ENCODE data around the gene STK16.
"Not testable (repeated sequence)": the region's sequence is repeated elsewhere in the genome, so short reads cannot be mapped to it uniquely, and the experiment has no call there.

STK16 gene

DNA sequence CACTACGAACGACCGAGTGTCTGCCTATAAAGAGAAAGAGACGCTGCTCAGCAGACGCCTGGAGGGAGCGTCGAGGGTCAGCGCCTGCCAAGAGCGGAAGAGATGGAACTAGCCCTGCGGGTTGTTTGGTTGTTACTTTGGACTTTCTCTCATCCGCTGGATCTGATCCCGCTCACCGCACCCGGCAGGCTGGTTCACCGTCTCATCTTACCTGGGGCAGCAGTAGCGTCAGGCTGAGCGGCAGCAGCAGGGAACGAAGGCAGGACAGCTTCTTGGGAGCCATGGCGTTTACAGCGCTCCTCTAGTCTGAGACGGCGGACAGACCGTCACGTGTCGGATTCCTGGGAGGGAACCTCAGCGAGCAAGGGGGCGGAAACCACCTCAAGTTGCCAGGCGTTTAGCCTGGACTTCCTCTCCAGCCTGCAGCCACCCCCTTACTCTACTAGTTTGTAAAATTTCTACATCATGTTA lies 2.0 kb upstream of the STK16 start:
- DNase-seq (ENCODE audit: low read depth in 2 of 2): no peak

DNA sequence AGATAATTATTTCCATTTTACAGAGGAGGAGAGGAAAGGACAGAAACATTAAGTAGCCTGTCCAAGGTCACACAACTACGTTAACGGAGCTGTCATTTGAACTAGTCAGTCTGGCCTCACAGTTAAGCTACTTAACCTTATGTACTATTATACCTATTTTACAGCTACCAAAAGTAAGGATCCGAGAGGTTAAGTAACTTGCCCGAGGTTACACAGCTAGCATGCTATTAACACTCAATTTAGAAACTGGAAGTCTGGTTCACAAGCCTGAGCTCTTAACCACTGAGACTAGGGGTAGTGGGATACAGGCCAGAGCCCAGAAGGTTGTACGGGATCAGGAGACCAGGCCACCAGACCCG lies 511 bp upstream of the STK16 start:
- DNase-seq (ENCODE audit: low read depth in 2 of 2): no peak

DNA sequence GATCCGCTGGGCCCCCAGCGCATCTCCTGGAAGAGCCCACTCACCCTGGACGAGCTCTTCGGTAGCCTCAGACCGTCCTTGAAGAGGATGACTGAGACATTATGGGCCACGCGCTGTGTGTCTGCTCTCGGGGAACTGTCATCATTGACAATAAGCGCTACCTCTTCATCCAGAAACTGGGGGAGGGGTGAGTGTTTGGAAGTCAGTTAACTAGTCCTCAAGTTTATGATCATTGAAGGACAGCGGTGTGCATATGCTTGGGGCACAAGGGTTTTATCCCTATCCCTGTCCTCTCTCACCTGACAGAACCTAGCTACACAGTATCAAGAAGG lies 586 bp downstream of the STK16 start:
- DNase-seq (ENCODE audit: low read depth in 2 of 2): no peak

DNA sequence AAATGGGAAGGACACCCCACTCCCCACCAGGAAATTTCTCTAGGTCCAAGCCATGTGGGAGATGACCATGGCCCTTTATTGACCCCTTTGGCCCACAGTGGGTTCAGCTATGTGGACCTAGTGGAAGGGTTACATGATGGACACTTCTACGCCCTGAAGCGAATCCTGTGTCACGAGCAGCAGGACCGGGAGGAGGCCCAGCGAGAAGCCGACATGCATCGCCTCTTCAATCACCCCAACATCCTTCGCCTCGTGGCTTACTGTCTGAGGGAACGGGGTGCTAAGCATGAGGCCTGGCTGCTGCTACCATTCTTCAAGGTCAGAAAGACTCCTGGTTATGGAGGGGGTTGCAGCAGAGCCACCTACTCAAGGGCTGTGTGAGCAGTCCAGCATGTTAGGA lies 1.3 kb downstream of the STK16 start:
- no peak for DNase-seq (ENCODE audit: low read depth in 2 of 2)

DNA sequence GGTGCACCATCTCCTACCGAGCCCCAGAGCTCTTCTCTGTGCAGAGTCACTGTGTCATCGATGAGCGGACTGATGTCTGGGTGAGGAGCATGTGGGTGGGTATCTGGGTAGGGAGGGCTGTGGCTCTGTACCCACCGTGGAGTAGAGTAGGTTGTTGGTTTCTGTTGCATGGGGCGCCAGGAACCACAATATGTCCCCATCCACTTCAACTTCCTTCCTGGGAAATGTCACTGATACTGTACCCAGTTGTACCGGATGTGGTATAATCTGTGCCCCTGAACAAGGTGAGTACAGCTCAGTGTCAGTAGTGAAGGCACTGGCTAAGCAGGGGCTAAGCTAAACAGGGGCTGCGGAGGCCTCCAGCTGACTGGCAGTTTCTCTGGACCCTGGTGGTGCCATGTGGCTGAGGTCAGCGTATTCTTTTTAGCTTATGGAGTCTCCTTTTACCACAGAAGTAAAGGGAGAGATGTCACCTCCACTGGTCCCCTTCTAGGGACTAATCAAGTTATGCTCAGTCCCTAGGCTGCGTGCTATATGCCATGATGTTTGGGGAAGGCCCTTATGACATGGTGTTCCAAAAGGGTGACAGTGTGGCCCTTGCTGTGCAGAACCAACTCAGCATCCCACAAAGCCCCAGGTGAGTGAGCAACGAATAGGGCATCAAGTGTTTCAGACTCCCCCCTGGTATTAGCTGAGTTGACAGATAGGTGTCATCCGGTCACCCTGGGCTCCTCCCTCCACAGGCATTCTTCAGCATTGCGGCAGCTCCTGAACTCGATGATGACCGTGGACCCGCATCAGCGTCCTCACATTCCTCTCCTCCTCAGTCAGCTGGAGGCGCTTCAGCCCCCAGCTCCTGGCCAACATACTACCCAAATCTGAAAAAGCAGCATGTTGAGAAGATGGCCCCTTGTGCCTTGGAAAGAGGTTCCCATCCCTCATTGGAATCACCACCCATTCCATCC lies 2.7 kb downstream of the STK16 start:
- DNase-seq (ENCODE audit: low read depth in 2 of 2): peak in 1 of 2 donors; percentile 72

DNA sequence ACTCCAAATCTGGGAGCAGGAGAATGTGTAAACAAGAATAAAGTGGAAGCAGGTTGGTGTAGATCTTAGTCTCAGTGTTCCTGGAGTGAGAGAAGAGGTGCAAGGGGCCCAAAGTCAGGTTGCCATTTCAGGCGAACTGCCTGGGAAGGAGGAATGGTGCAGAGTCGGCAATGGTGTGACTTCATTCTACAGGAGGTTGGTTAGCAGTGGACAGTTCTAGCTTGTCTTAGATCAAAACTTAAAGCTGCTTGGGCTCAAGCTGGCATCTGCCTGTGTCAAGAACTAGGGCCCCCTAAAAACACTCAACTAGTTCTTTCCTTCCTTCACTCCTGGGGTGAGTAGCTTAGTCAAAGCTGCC lies 3.5 kb downstream of the STK16 start:
- no peak for DNase-seq (ENCODE audit: low read depth in 2 of 2)

DNA sequence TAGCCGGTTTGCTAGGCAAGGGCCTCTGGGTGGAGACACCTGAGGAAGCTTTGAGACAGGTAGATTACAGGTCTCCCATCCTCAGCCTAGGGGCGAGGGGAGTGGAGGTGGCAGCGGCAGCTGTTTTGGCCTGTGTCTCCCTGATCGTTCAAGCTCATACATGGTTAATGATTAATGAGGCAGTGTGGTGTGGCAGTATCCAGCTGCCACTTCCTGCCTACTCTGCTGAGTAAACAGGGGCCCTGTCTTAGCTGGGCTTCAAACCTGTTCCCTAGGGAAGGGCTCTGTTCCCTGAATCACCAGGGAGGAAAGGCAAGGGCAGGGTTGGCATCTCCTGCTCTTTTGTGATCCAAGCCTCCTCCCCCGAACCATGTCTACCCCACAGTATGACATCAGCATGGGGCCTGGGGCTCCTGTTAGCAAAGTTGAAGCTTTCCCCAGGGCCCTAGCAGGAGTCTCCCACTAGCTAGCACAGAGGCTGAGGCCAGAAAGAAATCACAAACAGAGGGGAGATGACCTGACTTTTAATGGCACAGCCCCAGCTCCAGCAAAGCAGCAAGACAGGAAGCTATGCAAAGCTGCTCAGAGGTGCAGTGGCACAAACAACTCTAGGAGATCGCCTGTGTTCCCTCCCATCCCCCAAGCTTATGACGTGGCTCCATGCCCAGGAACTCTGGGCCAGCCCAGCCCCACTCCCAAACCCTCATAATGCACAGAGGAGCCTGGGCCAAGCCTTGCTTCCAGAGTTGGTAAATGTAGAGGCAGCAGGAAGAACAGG lies 4.1 kb downstream of the STK16 start:
- DNase-seq (ENCODE audit: low read depth in 2 of 2): no peak

DNA sequence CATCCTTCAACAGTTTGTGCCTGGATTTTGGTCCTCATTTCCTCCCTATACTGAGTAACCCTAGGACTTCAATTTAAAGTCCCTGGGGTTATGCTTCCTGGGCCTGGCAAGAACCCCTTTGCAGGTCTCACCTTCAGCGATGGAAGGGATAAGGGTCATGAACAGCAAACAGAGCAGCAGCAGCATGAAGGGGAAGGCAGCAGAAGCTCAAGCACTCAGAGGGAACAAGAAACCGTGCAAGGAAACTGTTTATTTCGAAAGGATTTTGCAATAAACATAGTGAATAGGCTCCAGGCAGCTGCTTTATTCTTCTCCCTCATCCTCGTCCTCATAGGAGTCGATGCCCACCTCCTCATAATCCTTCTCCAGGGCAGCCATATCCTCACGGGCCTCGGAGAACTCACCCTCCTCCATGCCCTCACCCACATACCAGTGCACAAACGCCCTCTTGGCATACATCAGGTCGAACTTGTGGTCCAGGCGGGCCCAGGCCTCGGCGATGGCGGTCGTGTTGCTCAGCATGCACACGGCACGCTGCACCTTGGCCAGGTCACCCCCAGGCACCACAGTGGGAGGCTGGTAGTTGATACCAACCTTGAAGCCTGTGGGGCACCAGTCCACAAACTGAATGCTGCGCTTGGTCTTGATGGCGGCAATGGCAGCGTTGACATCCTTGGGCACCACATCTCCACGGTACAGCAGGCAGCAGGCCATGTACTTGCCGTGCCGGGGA lies 4.9 kb downstream of the STK16 start:
- DNase-seq (ENCODE audit: low read depth in 2 of 2): no peak

DNA sequence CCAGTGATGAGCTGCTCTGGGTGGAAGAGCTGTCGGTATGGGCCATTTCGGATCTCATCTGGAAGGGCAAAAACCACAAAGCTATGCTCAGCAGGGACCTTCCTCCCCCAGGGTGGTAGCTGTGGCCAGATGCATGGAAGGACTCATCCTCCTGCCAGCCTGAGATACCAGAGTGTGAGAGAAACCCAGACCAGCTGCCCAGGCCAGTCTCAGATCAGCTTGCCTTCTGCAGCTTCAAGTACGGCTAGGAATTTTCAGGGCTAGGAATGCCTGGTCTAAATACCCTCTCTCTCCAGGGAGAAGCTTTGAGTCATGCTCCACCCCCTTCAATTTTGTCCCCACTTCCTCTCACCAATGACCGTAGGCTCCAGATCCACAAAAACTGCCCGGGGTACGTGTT lies 6.4 kb downstream of the STK16 start:
- no peak for DNase-seq (ENCODE audit: low read depth in 2 of 2)

DNA sequence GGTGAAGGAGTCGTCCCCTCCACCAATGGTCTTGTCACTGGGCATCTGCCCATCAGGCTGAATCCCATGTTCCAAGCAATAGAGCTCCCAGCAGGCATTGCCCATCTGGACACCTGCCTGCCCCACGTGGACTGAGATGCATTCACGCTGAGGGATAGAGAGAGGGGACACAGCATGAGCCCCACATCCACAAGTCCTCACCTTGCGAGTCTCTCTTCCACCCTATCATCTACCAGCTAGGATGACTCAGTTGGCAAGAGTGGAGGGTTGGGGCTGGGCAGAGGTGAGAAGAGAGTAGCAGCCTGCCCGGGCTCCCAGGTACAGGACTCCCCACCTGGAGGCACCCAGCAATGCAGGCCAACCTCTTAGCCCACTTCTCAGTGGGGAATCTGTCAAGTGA lies 6.8 kb downstream of the STK16 start:
- DNase-seq (ENCODE audit: low read depth in 2 of 2): no peak

DNA sequence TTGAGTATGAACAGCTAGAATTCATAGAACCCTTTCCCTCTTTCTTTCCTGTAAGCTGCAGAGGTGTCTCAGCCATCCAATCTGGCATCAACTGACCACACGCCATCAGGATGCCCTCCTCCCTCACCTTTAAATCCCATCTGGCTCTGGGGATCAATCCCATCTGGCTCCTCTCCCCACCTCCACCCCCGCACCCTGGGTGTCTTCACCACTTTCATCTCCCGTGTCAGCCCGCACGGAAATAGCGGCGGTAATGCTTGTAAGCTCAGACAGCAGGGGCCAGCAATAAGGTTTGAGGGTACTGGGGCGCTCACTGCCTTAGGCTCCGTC lies 7.3 kb downstream of the STK16 start:
- DNase-seq (ENCODE audit: low read depth in 2 of 2): no peak

DNA sequence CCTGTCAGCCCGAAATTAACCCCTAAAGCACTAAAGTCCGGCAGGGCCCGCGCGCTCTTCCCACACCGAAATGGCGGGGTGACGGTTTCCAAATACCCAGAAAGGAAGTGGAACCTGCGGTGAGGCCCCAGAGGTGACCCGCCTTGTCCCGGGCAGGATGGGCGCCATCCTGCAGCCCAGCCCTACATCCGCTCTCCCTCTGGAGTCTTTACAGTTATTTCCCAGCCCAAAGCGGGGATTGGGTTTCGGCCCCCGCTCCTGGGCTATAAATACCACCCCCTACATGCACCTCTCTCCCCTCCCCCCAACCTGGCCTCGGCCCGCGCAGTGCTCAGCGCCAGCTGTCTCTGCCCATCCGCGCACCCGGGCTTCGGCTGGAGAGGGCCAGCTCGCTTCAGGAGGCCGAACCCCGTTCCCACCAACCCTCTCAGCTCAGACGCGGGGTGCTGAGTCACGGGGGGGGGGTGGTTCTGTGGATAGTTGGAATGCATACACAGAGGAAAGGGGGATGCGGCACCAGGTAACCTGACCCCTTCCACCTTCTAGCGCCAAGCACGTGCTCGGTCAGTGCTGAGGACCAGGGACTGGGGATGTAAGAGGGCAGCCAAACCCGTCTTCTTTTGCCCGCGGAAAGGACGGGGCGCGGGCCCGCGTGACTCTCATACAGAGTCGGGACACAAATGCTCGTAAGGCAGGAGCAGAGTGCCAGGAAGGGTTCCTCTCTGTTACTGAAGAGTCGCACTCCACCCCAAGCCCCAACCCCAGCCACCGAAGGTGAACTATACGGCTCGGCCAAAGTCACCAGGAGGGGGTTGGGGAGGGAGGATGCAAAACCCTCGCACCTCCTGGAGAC lies 7.8 kb downstream of the STK16 start, which contains the start of gene TUBA4B:
TSS of gene TUBA4B (plus strand) at position 344 of the 853 bp plus-strand sequence. CDS start at position 509, 165 bp downstream.
- DNase-seq (ENCODE audit: low read depth in 2 of 2): no peak

DNA sequence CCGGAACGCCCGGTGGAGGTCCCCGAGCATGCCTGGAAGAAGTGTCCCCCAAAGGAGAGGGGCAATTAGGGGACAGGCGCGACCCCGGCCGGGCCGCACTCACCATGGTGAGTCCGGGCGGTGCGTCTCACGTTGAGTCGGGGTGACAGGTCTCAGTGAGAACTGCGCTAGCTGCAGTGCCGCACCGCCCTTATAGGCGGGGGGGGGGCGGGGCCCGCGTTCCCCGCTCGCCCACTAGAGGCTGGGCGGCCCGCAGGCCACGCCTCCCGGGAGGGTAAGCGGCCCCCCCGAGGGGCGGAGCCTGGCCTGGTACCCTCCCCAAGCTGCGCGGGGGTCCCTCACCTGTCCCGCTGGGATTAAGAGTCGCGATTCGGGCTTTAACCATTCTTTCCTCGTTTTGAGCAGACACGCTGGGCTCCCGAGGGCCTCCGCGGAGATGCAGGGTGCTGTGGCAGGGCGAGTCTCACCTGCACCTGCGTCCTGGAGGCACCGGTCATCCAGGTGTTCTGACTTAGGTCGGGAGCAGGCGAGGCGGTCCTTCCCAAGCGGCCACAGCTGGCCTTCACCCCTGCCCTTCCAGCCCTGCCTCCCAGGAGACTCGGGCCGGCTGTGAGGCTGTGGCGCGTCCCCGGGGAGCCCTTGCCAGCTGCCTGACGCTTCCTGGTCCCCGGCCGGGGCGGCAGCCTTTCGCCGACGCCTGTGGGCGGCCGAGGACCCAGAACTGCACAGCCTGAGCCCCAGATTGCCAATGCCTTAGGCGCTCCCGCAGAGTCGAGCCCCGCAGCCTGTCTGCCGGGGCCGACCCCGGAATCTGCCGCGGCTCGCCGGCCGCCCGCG lies 8.7 kb downstream of the STK16 start, which contains the start of gene TUBA4A:
TSS of gene TUBA4A (minus strand) at position 166 of the 837 bp plus-strand sequence. CDS start at position 106, 60 bp downstream.
- DNase-seq (ENCODE audit: low read depth in 2 of 2): peak; percentile 80 to 81

DNA sequence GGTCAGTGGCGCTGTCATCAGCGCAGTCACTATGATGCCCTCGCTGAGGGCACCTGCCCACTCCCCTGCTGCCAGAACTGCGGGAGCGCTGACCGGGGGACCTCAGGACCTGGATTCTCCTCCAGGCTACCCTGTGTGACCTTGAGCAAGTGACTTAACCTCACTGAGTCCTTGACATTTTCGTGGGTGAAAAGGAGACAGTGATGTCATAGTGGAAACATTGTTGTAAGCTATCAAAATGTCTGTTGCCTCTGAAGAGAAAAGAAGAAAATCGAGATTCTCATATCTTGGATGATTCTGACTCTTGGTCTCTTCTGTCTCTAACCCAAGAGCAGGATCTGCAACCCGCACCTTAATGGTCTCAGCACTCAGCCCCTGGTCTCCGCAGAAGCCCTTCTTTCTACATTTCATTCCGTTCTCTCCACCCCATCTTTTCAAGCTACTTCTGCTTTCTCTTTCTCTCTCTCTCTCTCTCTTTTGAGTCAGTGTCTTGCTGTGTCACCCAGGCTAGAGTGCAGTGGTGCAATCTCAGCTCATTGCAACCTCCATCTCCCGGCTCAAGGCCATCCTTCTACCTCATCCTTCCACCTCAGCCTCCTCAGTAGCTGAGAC lies 9.4 kb downstream of the STK16 start:
- DNase-seq (ENCODE audit: low read depth in 2 of 2): no peak

DNA sequence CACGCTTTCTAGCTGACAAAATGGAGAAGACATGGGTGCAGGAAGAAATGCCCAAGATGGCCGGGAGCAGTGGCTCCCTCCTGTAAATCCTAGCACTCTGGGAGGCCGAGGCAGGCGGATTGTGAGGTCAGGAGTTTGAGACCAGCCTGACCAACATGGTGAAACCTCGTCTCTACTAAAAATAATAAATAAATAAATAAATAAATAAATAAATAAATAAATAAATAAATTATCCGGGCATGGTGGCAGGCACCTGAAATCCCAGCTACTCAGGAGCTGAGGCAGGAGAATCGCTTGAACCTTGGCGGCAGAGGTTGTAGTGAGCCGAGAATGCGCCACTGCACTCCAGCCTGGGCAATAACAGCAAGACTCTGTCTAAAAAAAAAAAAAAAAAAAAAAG lies 13.7 kb downstream of the STK16 start:
- DNase-seq (ENCODE audit: low read depth in 2 of 2): not testable (repeated sequence)

DNA sequence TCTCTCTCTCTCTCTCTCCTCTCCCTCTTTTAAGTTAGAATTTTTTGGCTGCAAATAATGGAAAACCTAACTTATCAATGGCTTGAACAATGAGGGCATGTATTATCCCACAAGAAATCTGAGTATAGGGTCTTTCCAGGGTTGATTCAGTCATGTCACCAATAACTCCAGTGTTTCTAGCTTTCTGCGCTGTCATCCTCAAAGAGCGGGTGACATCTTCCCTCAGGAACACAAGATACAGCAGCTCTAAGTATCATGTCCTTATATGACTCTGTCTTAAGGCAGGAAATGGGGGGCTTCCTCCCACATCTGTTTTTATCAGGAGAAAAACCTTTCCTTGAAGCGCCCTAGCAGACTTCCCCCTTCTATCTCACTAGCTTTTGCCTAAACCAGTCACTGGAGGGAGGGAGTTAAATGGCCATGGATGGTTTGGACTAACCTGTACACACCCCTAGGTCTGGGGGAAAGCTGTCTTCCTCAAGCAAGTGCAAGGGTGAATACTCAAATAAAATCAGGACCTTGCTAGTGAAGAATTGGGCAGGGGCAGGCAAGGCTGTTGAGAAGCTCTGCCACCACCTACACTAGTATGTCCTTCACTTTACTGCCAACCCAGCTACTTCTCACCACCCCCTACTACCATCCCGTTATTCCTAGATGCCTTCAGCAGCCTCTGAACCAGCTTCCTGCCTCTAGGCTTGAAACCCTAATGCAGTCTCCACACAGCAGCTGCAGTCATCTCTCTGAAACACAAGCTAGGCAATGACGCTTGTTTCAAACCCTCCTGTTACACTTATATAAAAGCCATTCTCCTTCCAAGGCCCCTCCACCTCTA lies 16.0 kb downstream of the STK16 start:
- no peak for DNase-seq (ENCODE audit: low read depth in 2 of 2)

DNA sequence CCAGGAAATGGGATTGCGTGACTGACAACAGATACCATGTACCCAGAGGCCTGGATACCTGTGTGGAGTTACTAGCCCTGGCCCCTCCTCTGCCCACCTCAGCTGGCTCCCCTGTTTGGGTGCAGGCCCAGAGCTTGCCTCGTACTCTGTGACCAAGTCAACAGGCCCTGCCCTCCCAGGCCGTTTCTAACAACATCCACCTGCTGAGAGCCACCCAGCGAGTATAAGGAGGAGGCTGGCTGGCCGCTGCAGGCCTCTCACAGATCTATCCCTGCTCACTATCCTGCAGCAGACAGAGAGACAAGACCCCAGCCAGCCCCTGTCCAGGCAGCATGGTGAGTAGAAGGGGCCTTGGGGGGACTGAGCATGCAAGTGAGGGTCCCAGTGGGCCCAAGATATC lies 21.0 kb downstream of the STK16 start:
- DNase-seq (ENCODE audit: low read depth in 2 of 2): no peak

DNA sequence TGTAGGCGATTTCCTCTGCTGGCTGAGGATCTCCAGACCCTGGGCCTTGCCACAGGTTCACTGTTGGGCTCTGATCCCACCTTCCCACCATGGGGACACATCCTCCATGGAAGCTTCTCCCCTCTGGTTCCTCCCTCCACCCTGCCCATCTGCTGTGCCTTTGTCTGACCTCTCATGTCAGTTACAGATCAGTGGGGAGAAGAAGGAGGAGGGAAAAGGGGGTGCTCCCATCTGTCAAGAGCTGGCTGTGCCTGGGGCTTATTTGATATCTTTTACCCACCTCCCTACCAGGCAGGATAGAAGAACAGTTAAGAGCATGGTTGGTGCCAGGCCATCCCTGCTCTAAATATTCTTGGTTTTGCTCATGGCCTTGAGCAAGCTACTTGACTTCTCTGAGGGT lies 21.6 kb downstream of the STK16 start:
- DNase-seq (ENCODE audit: low read depth in 2 of 2): no peak

DNA sequence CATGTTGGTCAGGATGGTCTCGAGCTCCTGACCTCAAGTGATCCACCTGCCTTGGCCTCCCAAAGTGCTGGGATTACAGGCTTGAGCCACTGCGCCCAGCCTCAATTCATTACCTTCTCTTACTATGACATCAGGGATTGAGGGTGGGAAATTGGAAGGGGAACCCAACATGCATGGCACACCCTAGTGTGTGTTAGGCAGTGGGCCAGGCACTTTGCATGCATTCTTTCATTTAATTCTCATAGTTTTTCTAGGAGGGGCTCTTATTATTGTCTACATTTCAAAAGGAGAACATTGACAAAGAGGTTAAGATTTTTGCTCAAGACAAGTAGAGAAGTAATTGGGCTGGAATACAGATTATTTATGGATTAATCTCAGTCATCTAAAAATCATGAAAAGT lies 23.0 kb downstream of the STK16 start:
- no peak for DNase-seq (ENCODE audit: low read depth in 2 of 2)
